H1 (cell line): Measurements from ENCODE around the gene SOSTDC1.

Experiments used
- BRCA1 ChIP-seq: IDR thresholded peaks from 2 replicates; pipeline ENCODE4 v1.6.1; 2012; ENCODE audit warnings: low read depth, low read length, improper control_type of control experiment
- CTCF ChIP-seq, 3 experiments: IDR thresholded peaks; 1 replicate in 2 of 3; 2 replicates in 1 of 3; pipeline versions ENCODE4 v1.5.1 to v1.6.1; 2011; ENCODE audit warnings: low read length in 3 of 3, mild to moderate bottlenecking in 3 of 3, inconsistent platforms in 2 of 3, low read depth in 1 of 3, moderate library complexity in 1 of 3; ENCODE audit not compliant: insufficient read depth in 1 of 3; ENCODE audit errors: control extremely low read depth in 1 of 3
- E2F6 ChIP-seq: IDR thresholded peaks from 2 replicates; pipeline ENCODE4 v1.6.1; 2012; ENCODE audit warnings: inconsistent platforms
- EZH2 ChIP-seq: fragments of 200-600 bp; sonication (generic); IDR thresholded peaks from 2 replicates; pipeline ENCODE4 v1.7.1; 2012; ENCODE audit warnings: low read depth, mild to moderate bottlenecking, moderate library complexity, low read length, inconsistent platforms; ENCODE audit not compliant: severe bottlenecking
- FOSL1 ChIP-seq: IDR thresholded peaks from 2 replicates; pipeline ENCODE4 v1.6.1; 2011; ENCODE audit warnings: mild to moderate bottlenecking, low read depth, low read length, moderate library complexity; ENCODE audit not compliant: insufficient read depth
- NANOG ChIP-seq: IDR thresholded peaks from 2 replicates; pipeline ENCODE4 v1.6.1; 2011; ENCODE audit warnings: low read length, low read depth, mild to moderate bottlenecking, inconsistent platforms; ENCODE audit not compliant: insufficient read depth, poor library complexity, severe bottlenecking
- POLR2A ChIP-seq, 2 experiments: IDR thresholded peaks; 1 replicate in 1 of 2; 2 replicates in 1 of 2; pipeline ENCODE4 v1.6.1; 2011; ENCODE audit warnings: low read depth in 2 of 2, low read length in 2 of 2, mild to moderate bottlenecking in 2 of 2; ENCODE audit errors: control extremely low read depth in 1 of 2
- RAD21 ChIP-seq, 2 experiments: IDR thresholded peaks in 1 of 2; conservative IDR thresholded peaks in 1 of 2; 2 replicates each; pipeline ENCODE4 v1.6.1; 2011; ENCODE audit warnings: low read depth in 2 of 2, low read length in 2 of 2, improper control_type of control experiment in 1 of 2, inconsistent platforms in 1 of 2, mild to moderate bottlenecking in 1 of 2, moderate library complexity in 1 of 2
- SAP30 ChIP-seq: fragments of 300-600 bp; sonication (generic); IDR thresholded peaks from 2 replicates; pipeline ENCODE4 v1.7.1; 2012; ENCODE audit warnings: low read length, moderate library complexity, mild to moderate bottlenecking, inconsistent platforms; ENCODE audit not compliant: insufficient read depth, insufficient replicate concordance
- SP2 ChIP-seq: IDR thresholded peaks from 2 replicates; pipeline ENCODE4 v1.6.1; 2012; ENCODE audit warnings: mild to moderate bottlenecking, low read length, inconsistent platforms
- TAF1 ChIP-seq: IDR thresholded peaks from 2 replicates; pipeline ENCODE4 v1.6.1; 2011; ENCODE audit warnings: mild to moderate bottlenecking, low read depth, low read length
- TEAD4 ChIP-seq: IDR thresholded peaks from 2 replicates; pipeline ENCODE4 v1.6.1; 2012; ENCODE audit warnings: low read depth, low read length, inconsistent platforms, mixed read lengths
- YY1 ChIP-seq: IDR thresholded peaks from 2 replicates; pipeline ENCODE4 v1.6.1; 2011; ENCODE audit warnings: low read depth, mild to moderate bottlenecking, low read length

- TF ChIP-seq EZH2 (no peak), CTCF (IDR thresholded peaks at IDR 0.05; ENCODE audit: control extremely low read depth in 1 of 3, insufficient read depth in 1 of 3, low read depth in 1 of 3, low read length in 3 of 3) (no peak), POLR2A (IDR thresholded peaks at IDR 0.05; ENCODE audit: control extremely low read depth in 1 of 2, low read depth in 2 of 2, low read length in 2 of 2) (no peak), YY1 (no peak), RAD21 (IDR thresholded peaks at IDR 0.05 in 1 of 2, conservative IDR thresholded peaks at IDR 0.05 in 1 of 2; ENCODE audit: low read depth in 2 of 2, low read length in 2 of 2) (no peak), E2F6 (no peak), FOSL1 (no peak), SAP30 (no peak), BRCA1 (no peak), NANOG (no peak), TEAD4 (no peak), SP2 (no peak), TAF1 (no peak)
These were observed 46.4 kb downstream of the SOSTDC1 start for GRCh38 chr7:16419126-16419525.
